SHP77 treated with DMSO at 0.1 percent for 48 hours (cell line): Measurements from ENCODE around the gene GNL2.
"Not testable (repeated sequence)": the region's sequence is repeated elsewhere in the genome, so short reads cannot be mapped to it uniquely, and the experiment has no call there.

Source experiments
- DNase-seq: peaks from one replicate; lab custom pipeline; 2025; lab: John Stamatoyannopoulos, UW

GNL2 gene

DNA sequence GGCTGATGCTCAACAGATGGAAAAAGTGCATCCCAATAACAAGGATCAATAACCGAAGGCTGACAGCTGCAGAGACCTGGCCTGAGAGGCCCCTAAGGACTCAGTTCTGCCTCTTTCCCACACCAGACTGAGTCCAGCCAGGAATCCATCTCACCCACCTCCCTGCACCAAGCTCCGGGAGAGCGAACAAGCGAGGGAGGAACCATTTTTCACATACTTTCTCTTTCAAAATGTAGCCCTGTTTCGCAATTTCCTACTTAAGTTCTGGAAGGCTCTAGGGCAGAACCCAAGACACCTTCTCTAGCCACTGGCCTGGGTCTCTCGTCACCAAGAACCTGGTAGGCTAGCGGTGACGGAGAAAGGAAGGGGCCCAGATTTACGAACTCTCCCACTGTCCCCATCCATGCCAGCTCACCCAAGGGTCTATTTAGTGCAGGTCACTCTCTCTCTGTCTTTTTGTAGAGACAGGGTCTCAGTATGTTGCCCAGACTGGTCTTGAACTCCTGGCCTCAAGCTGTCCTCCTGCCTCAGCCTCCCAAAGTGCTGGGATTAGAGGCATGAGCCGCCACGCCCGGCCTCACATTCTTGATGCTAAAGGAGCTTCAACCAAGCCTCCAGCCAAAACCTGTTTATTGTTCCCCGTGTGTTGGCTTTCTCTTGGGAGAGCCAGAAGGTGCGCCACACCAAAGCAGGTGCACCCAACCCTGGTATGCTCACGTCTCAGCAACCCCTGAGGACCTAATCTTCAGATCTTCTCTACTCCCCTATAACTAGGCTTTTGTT, 10.9 kb upstream of the GNL2 start:
- no peak for DNase-seq

DNA sequence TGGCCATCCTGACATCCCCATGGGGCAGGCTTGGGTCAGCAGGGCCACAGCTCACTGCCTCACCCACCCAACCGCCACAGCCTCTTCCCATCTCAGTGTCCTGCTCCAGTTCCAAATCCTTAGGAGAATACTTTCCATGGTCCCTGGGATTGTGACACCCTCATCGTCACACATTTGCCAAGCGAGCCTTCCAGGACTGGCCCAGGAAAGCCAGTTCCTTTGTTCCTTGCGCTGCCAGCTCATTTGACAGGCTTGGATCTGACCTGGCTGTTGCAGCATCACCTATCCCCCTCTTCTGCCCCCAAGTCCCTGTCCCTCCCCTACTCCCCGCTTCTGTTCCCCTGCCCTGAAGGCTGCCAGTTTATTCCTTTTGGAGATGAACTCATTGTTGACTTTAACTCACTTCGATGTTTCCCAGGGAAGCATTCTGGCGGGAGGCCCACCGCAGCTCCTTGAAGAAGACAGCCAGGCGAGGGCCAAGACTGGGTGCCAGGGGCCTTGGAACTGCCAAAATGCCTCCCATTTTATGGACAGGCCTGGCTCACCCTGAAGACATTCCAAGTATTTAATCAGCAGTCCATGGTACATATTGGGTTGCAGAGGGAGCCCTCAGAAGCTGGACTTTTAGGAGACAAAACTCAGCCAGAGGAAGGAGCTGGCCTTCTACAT, 10.2 kb upstream of the GNL2 start:
- DNase-seq: no peak

DNA sequence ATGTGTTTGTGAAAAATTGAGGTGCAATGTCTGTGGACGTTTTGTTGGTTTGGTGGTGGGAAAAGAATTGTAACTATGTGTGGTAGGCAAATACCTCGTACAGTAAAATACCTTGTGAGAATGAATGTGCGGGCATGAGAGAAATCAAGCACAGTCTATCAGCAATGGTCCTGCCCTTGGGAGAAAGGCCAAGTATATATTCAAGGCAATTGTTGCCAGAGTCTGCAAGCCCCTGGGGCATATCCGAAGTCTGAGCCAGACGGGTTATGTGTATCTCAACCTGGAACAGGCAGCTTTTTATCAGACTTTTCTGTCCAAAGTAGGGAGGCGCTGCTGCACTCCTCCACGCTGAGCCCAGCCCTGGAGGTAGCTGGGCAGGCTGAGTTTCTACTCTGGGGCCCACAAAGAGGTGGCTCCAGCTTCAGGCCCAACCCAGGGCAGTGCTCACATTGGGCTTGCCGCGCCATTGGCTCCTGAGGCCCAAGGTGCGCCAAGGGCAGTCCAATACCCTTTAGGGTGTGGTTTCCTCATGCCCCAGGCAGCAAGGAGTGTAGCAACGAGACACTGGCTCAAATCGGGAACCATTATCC, 9.4 kb upstream of the GNL2 start:
- no peak for DNase-seq

DNA sequence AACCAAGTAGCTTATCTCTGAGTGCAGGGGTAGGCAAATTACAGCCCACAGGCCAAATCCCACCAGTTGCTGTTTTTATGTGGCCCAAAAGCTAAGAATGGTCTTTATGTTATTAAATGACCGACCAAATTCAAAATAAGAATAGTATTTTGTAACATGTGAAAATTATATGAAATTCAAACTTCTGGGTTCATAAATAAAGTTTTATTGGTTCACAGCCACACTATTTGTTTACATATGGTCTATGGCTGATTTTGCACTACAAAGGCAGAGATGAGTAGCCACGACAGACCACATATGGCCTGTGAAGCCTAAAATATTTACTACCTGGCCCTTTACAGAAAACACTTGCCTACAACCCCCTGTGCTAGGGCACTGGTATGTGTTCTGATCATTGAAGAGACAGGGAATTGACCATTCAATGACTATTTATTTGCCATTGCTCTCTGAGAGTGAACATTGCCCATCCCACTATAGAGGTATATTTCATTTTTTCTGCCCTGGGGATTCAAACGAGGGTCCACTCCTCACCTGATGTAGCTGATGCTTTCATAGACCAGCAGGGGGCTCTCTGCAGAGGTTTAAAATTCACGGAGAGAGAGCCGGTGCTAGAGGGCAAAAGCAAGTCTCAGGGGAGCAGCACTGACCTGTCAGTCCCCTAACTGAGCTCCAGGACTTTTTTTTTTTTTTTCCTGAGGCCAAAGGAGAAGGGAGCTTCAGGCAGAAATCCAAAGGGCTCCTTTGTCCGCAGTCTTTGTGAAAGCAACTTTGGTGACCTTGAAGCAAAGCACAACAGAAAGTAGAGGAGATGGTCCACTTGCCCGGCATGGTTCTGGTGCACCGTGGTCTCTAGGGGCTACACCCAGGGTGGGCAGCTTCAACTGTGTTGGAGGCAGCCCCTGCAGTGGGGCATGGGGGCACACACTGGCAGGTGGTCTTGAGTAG, 7.3 kb upstream of the GNL2 start:
- peak; percentile 2 for DNase-seq

DNA sequence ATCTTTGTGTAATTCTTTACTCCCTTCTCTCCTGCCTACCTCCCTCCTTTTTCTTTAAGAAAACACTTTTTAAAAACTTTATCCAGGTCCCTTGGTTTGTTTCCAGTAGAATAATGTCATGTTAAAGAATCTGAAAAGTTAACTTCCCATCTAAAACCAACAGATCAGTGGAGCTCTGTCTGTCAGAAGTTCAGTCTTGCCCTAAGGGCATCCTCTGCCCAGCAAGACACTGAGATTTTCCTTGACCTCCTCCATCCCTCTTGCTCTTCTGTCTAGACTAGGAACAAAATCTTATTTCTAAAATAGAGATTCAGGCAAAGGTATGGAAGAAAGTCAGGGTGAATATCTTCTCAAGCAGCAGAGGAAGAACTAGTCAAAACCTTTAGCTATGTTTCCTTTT, 5.7 kb upstream of the GNL2 start:
- no peak for DNase-seq

DNA sequence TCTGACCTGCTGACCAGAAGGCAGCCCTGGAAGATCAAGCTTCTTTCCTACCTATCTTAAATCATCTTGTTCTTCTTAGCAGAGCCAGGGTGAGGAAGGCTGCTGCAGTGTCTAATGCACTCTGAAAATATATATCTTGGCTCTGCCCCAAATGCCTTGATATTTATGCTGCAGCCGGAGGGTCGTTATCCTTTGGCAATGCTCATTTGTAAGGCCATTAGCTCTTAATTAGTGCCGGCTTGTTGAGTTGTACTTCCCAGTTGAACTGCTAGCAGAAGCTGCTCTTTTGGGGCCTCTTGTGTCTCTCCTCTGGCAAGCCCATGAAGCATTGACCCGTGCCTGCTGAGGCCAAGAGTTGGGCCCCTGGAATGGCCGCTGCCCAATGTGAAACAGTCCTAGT, 4.2 kb upstream of the GNL2 start:
- DNase-seq: no peak

DNA sequence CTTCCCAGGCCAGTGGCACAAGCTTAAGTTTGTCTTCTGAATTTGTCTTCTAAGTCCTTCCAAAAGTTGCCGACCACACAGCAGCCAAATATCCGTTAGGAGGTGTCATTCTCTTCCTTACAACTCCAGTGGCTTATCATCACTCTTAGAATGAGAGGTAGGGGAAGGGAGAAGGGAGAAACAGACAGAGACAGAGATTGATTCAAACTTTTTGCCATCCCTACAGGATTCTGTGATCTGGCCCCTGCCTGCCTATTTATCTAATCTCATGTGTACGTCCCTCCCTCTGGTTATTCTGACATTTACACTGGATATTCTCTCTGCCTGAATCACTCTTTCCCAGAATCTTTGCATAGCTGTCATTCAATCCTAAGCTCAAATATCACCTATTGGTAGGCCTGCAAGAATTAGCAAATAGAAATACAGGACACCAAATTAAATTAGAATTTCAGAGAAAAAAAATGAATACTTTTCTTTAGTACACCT, 488 bp upstream of the GNL2 start:
- DNase-seq: no peak

DNA sequence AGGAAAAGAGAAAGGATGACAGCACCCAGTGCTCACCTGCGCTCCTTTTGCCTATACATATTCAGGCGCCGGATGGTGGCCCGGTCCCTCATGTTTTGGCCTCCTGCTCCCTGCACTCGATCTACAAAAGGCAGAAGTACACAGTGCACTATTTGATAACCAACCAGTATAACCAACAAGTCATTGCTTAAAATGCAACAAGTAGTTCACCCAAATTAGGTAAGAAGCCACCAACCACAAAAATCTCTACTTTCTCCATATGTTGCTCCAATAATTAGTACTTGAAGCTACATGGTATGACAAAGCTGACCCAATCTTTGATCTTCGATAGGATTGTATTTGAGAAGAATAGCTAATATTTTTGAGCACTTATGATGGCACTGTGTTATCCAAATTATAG, 2.0 kb downstream of the GNL2 start:
- DNase-seq: no peak

DNA sequence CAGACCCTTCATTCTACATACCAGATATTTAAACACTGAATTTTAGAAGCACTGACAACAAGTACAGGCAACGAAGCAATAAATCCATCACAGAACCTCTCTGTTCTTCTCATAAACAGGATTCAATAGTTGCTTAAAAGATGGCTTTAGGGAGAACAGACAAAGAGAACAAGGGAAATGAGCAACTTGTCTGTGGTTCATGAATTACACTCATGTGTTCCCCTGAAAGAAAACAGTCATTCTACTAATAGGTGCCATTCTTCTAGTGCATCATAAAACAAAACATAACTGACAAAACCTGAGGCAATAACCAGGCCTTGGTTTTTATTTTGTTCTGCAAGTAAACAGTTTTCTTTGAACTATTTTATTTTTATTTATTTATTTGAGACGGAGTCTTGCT, 6.8 kb downstream of the GNL2 start:
- no peak for DNase-seq

DNA sequence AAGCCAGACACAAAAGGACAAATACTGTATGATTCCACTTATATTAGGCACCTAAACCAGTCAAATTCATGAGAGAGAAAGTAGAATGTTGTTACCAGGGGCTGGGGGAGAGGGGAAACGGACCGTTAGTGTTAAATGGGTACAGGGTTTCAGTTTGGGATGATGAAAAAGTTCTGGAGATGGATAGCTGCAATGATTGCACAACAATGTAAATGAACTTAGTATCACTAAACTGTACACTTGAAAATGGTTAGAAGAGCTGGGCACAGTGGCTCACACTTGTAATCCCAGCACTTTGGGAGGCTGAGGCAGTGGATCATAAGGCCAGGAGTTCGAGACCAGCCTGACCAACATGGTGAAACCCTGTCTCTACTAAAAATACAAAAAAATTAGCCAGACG, 11.2 kb downstream of the GNL2 start:
- DNase-seq: not testable (repeated sequence)

DNA sequence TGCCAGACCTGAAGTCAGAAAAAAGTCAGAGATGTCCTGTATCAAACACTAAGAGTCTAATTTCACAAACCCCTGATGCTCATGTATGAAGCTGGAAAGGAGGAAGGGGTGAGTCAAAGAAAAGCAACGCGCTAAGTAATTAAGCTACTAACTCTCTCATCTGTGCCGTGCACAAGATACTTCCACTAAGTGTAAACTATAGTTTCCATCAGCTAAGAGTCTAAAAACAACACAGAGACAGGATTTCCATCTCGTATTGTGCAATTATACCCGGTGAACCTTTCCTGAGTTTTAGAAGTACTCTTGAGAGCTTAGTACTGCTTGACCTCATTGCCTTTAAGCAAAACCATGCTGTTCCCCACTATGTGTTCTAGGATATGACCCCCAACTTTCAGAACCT, 20.0 kb downstream of the GNL2 start:
- no peak for DNase-seq

DNA sequence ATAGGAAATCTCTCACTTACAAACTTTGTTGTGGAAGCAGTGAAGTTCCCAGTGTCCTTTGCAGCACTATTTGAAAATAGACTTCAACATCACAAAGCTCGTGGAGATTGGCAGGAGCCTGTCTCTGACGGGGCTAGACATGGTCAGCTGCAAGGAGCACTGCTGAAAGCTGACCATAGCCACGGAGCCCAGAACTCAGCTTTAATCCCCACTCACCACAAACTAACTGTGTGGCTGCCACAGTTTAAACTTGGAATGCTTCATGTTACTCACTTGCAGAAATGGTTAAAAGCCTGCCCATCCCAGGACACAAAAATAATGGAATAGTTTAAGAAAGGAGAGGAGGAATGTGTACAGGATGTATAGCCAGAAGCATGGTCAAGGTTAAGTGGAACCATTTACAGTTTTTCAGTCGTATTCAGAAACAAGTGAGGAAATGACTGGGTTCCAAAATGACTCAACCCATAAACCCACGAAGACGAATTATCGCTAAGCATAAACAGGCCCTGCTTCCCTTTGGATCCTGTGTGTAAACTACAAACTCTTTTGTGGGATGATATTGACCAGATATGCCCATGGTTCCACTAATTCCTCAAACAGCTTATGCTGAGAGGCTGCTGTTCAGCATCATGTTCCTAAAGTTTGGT, 20.8 kb downstream of the GNL2 start:
- no peak for DNase-seq

DNA sequence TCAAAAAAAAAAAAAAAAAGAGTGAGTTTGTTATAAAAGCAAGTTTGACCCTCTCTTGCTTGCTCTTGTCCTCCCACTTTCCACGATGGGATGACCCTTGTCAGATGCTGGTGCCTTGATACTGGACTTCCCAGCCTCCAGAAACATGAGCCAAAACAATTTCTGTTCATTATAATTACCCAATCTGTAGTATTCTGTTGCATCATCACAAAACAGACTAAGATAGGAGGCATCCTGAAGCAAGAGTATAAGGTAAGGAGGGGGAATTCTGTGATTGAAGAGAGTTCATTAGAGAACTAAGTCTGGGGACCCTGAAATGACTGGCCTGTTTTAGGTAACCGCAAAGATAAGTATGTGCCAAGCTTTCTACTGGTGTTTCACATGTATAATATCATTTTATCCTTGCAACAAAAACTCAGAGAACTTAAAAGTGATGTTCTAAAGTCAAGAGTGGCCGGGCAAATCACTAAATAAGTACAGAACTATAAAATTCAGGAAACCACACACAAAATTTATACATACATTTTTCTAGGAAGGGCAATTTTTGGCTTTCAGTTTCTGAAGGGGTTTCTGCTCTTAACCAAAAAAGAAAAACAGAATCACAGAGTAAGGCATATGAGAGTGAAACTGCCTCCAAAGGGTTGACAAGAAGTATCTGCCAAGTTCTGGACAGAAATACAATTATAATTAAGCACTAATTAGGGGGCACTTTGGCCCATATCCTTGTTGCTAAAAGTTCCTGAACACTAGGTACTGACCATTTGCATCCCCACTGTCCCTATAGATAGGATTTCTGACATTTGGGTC, 25.0 kb downstream of the GNL2 start:
- DNase-seq: no peak

DNA sequence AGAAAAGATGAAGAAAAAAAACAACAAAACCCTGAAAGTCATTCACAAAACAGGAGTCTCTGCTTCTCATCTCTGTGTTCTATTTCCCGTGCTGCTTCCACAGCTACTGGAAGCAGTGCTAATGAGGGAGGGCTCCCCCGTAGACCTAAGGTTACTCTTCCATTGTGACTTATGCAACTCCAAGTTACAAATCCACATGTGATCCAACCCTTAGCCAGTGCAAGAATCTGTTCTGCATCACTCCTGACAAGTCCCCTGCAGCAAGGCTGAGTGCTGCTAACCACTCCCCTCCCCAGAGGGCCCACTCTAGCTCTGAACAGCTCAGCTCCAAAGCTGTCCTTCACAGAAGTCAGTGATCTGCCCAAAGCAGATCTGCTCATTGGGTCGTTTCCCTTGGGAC, 28.7 kb downstream of the GNL2 start:
- no peak for DNase-seq

DNA sequence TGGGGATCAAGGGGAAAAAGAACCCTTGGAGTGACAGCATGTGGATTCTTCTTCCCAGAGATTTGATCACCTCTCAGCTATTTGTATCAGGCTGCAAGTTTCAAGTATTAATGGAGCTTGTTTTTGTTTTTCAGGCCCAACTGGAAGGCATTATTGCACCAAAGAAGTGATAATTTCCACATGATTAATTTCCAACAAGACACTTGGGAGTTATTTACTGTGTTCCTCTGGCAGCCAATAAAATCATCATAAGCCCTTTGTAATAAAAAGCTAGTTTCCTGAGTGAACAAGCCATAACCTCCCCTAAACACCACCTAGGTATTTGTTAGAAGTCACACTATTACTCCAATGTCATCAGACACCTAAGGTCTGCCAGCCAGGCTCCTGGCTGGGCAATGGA, 30.8 kb downstream of the GNL2 start:
- DNase-seq: no peak

DNA sequence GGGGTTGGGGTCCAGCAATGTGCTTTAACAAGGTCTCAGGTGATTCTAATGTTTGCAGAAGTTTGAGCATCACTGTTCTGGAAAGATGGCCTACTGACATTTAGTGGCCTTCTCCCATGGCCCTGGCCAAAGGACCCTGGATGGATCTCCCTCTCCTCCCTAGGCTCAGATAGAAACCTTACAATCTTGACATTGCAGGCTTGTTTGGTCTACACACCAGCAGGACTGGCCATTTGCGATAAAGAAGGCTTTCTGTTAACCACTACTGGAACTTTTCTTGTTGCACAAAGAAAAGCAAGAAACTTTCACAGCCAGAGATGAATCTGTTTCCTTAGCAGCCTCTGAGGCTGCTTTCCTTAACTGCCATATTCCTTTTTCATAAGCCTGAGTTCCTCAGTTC, 32.8 kb downstream of the GNL2 start:
- no peak for DNase-seq

DNA sequence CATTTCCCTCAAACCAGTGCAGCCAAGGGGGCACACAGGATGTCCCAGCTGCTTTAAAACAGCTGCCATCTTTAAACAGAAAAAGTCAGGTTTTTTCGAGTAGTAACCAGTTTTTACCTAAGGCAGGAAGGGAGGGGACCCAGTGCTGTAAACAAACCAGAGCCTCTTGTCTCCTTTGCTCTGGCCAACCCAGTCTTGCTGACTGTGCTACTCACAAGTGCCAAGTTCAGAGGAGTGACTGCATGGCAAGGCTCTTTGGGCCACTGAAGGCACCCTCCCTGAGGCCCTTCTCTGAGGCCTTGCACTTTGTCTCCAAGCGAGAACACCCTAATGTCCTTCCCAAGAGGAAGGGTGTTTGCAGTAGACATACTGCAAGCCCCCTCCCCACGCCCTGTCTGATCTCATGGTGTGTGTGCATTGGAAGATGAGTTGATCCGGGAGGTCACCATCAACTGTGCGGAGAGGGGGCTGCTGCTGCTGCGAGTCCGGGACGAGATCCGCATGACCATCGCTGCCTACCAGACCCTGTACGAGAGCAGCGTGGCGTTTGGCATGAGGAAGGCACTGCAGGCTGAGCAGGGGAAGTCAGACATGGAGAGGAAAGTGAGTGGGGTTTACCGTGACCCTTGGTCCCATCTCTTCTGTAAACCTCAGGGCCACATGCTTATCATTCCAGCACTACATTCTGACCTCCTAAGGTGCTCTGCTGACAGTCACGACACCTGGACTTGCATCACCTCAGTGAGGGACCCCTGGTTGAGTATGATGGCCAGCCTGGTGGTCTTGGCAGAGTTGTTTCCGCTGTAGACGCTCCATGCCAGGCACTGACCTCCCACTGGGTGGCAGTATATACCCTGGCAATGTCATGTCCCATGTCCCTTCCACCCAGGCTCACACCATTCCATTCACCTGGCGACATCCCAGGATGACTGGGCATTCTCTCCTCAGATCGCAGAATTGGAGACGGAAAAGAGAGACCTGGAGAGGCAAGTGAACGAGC, 34.3 kb downstream of the GNL2 start:
- DNase-seq: no peak

DNA sequence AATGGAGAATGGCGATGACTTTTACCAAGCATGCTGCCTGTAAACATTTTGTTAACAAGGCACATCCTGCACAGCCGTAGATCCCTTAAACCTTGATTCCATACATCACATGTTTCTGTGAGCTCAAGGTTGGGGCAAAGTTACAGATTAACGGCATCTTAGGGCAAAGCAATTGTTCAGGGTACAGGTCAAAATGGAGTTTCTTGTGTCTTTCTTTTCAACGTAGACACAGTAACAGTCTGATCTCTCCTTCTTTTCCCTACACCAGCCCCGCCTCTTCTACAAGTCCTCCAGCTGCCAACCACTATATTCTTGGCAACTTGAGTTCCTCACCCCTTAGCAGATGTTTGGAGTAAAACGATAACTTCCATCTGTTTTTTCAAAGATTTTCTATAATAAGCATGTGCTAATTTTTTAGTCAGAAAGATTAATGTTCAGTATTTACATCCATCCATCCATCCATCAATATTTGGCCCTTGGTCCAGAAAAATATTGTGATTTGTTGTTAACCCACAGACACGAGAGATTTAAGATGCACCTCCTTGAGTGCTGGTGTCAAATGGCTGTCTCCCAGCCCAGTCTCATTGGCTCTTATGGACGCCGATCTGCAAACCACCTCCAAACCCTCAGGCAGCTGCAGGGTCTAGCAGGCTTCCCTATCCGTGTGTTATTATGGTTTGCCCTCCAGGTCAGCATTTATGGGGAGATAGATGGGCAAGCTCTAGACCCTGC, 35.2 kb downstream of the GNL2 start:
- DNase-seq: no peak

DNA sequence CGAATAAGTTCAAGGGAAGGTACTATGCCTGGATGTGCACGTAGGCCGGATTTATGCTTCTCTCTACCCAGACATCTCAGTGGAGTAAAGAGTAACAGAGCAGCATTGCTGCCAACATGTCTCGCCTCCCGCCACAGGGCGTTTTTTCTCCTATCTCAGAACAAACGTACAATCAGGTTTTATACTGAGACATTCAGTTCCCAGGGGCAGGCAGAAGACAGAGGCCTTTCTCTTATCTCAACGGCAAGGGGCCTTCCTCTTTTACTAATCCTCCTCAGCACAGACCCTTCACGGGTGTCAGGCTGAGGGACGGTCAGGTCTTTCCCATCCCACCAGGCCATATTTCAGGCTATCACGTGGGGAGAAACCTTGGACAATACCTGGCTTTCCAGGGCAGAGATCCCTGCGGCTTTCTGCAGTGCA, 35.8 kb downstream of the GNL2 start:
- DNase-seq: not testable (repeated sequence)
